CD14-positive monocyte (primary cell): ENCODE measurements around the gene PHLPP1. TPM values are rescaled to one million over a fixed set of nuclear protein-coding genes. Genes with fewer than 3 reads are reported as not detected.

Experiments
- DNase-seq, 3 donors: peaks; one replicate each; pipeline ENCODE4 v3.0.0-alpha.2; 2011 to 2022
- H2AFZ ChIP-seq: 2 replicates; pipeline ENCODE4 v1.6.0; 2012; ENCODE audit warnings: mild to moderate bottlenecking, low read depth, low read length, inconsistent platforms; ENCODE audit not compliant: insufficient read depth, poor library complexity, severe bottlenecking
- H3K27ac ChIP-seq, 2 donors: 1 replicate in 1 of 2; 2 replicates in 1 of 2; pipeline ENCODE4 v1.5.1; 2012 to 2013; ENCODE audit warnings: low read length in 2 of 2, control low read depth in 1 of 2, inconsistent platforms in 1 of 2, low read depth in 1 of 2, mild to moderate bottlenecking in 1 of 2
- H3K27me3 ChIP-seq, 2 donors: one replicate each; pipeline versions ENCODE4 v1.6.0 to v1.6.1; 2011 to 2013; ENCODE audit warnings: low read length in 2 of 2; ENCODE audit not compliant: control insufficient read depth in 2 of 2, insufficient read depth in 2 of 2
- H3K36me3 ChIP-seq, 2 donors: replicated peaks in 1 of 2; 1 replicate in 1 of 2; 2 replicates in 1 of 2; pipeline versions ENCODE4 v1.5.1 to v1.6.1; 2012 to 2013; ENCODE audit warnings: low read length in 2 of 2, control low read depth in 1 of 2, inconsistent platforms in 1 of 2, mild to moderate bottlenecking in 1 of 2; ENCODE audit not compliant: insufficient read depth in 2 of 2, control insufficient read depth in 1 of 2
- H3K4me1 ChIP-seq, 2 donors: 1 replicate in 1 of 2; 2 replicates in 1 of 2; pipeline versions ENCODE4 v1.5.1 to v1.6.1; 2012 to 2013; ENCODE audit warnings: low read length in 2 of 2, control low read depth in 1 of 2, inconsistent platforms in 1 of 2, mild to moderate bottlenecking in 1 of 2, moderate library complexity in 1 of 2; ENCODE audit not compliant: insufficient read depth in 2 of 2, control insufficient read depth in 1 of 2
- H3K4me2 ChIP-seq: replicated peaks from 2 replicates; pipeline ENCODE3; 2012; ENCODE audit warnings: low read length, moderate library complexity, mild to moderate bottlenecking; ENCODE audit not compliant: poor library complexity, severe bottlenecking; ENCODE audit errors: extremely low read depth
- H3K4me3 ChIP-seq, 3 experiments: fragments of 200-600 bp in 1 of 3; sonication (generic) in 1 of 3; replicated peaks in 1 of 3; 1 replicate in 2 of 3; 2 replicates in 1 of 3; pipeline ENCODE4 v1.5.1; 2011 to 2013; ENCODE audit warnings: low read length in 3 of 3, mild to moderate bottlenecking in 3 of 3, control low read depth in 2 of 3, low read depth in 2 of 3, inconsistent platforms in 1 of 3, moderate library complexity in 1 of 3
- H3K79me2 ChIP-seq: 2 replicates; pipeline ENCODE4 v1.6.0; 2012; ENCODE audit warnings: mild to moderate bottlenecking, control low read depth, inconsistent platforms, low read length, moderate library complexity; ENCODE audit not compliant: insufficient read depth
- H3K9ac ChIP-seq: 2 replicates; pipeline ENCODE4 v1.6.0; 2017; ENCODE audit warnings: low read length, mild to moderate bottlenecking; ENCODE audit not compliant: insufficient read depth, poor library complexity, severe bottlenecking
- H3K9me3 ChIP-seq, 2 donors: replicated peaks in 1 of 2; 1 replicate in 1 of 2; 2 replicates in 1 of 2; pipeline versions ENCODE4 v1.5.1 to v1.6.1; 2012 to 2013; ENCODE audit warnings: low read length in 2 of 2, control low read depth in 1 of 2; ENCODE audit not compliant: control insufficient read depth in 1 of 2, insufficient read depth in 1 of 2
- H4K20me1 ChIP-seq: 2 replicates; pipeline ENCODE4 v1.6.0; 2012; ENCODE audit warnings: mild to moderate bottlenecking, low read length, control low read depth, moderate library complexity; ENCODE audit not compliant: insufficient read depth
- H3K27ac Mint-ChIP-seq, 7 donors: one replicate each; pipeline ENCODE4 v1.8.0; 2020; ENCODE audit warnings: mild to moderate bottlenecking in 7 of 7, mixed read lengths in 7 of 7, moderate library complexity in 6 of 7, inconsistent platforms in 2 of 7
- H3K27me3 Mint-ChIP-seq, 3 donors: one replicate each; pipeline ENCODE4 v1.8.0; 2021 to 2022; ENCODE audit warnings: low read depth in 3 of 3, mild to moderate bottlenecking in 3 of 3, mixed read lengths in 3 of 3, moderate library complexity in 3 of 3, inconsistent platforms in 1 of 3
- H3K36me3 Mint-ChIP-seq, 2 donors: one replicate each; pipeline ENCODE4 v1.8.0; 2020; ENCODE audit warnings: mixed read lengths in 2 of 2, inconsistent platforms in 1 of 2, mild to moderate bottlenecking in 1 of 2
- H3K4me1 Mint-ChIP-seq: one replicate; pipeline ENCODE4 v1.8.0; 2020; ENCODE audit warnings: mild to moderate bottlenecking, mixed read lengths
- H3K4me3 Mint-ChIP-seq, 2 donors: one replicate each; pipeline ENCODE4 v1.8.0; 2020; ENCODE audit warnings: mild to moderate bottlenecking in 2 of 2, mixed read lengths in 2 of 2, moderate library complexity in 1 of 2
- H3K9me3 Mint-ChIP-seq, 7 donors: one replicate each; pipeline ENCODE4 v1.8.0; 2020 to 2022; ENCODE audit warnings: mixed read lengths in 7 of 7, mild to moderate bottlenecking in 6 of 7, moderate library complexity in 6 of 7, inconsistent platforms in 2 of 7
- WGBS: methylation state at CpG from one replicate; pipeline ENCODE4 v1.1.5; 2013; ENCODE audit warnings: missing lambda C conversion rate; ENCODE audit not compliant: insufficient coverage; 5-methylcytosine and 5-hydroxymethylcytosine counted together
- intact Hi-C, 2 donors: fragments of 100-400 bp; cut with micrococcal nuclease; formaldehyde crosslinking; loops; one replicate each; pipeline versions ENCODE4 v1.15.0 to v1.15.1; 2023
- polyA plus RNA-seq, 3 donors: library from polyadenylated mRNA; depleted of rRNA in 1 of 3; unstranded in 2 of 3; stranded (reverse) in 1 of 3; fragments of 300-500 nt in 2 of 3; fragments of >200 nt in 1 of 3; fragmentation: Illumina TruSeq in 2 of 3; gene quantifications; 1 replicate in 2 of 3; 2 replicates in 1 of 3; pipeline ENCODE4 v1.2.3, GENCODE V29; 2012 to 2021
- TF ChIP-seq, protein P1 (sequence below): fragments of 200-600 bp; IDR thresholded peaks from one replicate; pipeline ENCODE4 v1.8.0; 2022; ENCODE audit warnings: antibody characterized with exemption, mild to moderate bottlenecking

Gene PHLPP1
- polyA plus RNA-seq, 3 donors: 0.04 to 2.0 (median 0.55) TPM

DNA sequence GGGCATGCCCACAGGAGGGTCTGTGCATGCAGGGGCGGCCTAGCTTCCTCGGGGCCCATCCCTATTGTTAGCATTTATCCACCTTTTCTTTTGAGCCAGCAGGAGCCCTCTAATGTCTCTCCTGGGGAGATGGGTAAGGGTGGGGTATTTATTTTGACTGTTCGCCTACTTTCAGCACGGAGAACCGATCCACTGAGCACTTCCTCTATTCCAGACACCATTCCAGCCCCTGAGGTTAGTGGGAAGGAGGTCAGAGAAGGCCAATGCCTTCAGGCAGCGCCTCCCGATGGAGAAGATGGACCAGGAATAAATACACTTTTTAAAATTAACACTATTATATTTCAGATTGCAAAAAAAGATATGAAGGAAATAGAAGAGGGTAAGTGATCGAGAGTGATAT, 276.0 kb downstream of the PHLPP1 start:
- TF ChIP-seq, protein P1, sequence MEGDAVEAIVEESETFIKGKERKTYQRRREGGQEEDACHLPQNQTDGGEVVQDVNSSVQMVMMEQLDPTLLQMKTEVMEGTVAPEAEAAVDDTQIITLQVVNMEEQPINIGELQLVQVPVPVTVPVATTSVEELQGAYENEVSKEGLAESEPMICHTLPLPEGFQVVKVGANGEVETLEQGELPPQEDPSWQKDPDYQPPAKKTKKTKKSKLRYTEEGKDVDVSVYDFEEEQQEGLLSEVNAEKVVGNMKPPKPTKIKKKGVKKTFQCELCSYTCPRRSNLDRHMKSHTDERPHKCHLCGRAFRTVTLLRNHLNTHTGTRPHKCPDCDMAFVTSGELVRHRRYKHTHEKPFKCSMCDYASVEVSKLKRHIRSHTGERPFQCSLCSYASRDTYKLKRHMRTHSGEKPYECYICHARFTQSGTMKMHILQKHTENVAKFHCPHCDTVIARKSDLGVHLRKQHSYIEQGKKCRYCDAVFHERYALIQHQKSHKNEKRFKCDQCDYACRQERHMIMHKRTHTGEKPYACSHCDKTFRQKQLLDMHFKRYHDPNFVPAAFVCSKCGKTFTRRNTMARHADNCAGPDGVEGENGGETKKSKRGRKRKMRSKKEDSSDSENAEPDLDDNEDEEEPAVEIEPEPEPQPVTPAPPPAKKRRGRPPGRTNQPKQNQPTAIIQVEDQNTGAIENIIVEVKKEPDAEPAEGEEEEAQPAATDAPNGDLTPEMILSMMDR: no peak
- H3K4me2 ChIP-seq: no peak overlapping the region
- H3K4me1 ChIP-seq: no peaks in the 10 kb centered on the region
- no peak overlapping the region for H3K27ac Mint-ChIP-seq
- H3K9me3 Mint-ChIP-seq: peaks cover 0 to 10% (median 2%) of the 10 kb centered on the region in 7 donors
- WGBS: 100% methylated on average over 1 of the region's 8 CpGs
- H3K9ac ChIP-seq: no peak overlapping the region
- no peaks in the 10 kb centered on the region for H3K27me3 ChIP-seq
- no peaks in the 10 kb centered on the region for H3K79me2 ChIP-seq
- H3K27me3 Mint-ChIP-seq: peaks cover 3 to 7% (median 5%) of the 10 kb centered on the region in 3 donors
- H3K4me3 Mint-ChIP-seq: no peak overlapping the region
- no peak overlapping the region for H3K4me3 ChIP-seq
- intact Hi-C loops: no loop called here
- no peak overlapping the region for H3K27ac ChIP-seq
- no peak for DNase-seq
- H4K20me1 ChIP-seq: no peaks in the 10 kb centered on the region
- no peak overlapping the region for H2AFZ ChIP-seq
- H3K36me3 Mint-ChIP-seq: no peaks in the 10 kb centered on the region
- H3K4me1 Mint-ChIP-seq: no peaks in the 10 kb centered on the region
- H3K9me3 ChIP-seq: no peaks in the 10 kb centered on the region
- no peaks in the 10 kb centered on the region for H3K36me3 ChIP-seq

DNA sequence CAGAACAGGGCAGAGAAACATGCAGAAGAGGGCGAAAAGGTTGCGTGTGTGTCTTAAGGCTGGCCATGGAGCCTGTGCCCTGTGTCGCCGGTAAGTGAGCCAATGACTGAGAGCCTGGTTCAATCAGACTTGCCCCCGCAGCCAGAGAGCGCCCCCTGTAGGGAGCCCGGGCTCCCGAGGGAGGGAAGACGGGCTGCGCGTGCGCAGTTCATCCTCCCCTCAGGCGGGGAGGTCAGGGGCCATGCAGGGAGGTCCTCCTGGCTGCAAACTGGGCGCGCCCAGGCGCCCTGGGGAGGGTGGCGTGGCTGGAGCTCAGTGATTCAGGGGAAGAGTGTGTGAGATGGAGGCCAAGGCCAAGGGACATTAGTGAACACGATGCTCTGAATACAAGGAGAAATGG, 276.6 kb downstream of the PHLPP1 start:
- H3K9me3 ChIP-seq: no peaks in the 10 kb centered on the region
- intact Hi-C loops: no loop called here
- H4K20me1 ChIP-seq: no peaks in the 10 kb centered on the region
- peaks cover 0 to 10% (median 2%) of the 10 kb centered on the region in 7 donors for H3K9me3 Mint-ChIP-seq
- no peaks in the 10 kb centered on the region for H3K27me3 ChIP-seq
- H2AFZ ChIP-seq: no peak overlapping the region
- no peak overlapping the region for H3K4me3 Mint-ChIP-seq
- WGBS: 99% methylated on average over 9 of the region's 18 CpGs
- TF ChIP-seq, protein P1: no peak
- H3K27ac Mint-ChIP-seq: no peak overlapping the region
- H3K4me1 Mint-ChIP-seq: no peaks in the 10 kb centered on the region
- no peaks in the 10 kb centered on the region for H3K79me2 ChIP-seq
- H3K27me3 Mint-ChIP-seq: peaks cover 3 to 7% (median 5%) of the 10 kb centered on the region in 3 donors
- no peak overlapping the region for H3K4me3 ChIP-seq
- no peaks in the 10 kb centered on the region for H3K36me3 ChIP-seq
- H3K27ac ChIP-seq: no peak overlapping the region
- H3K36me3 Mint-ChIP-seq: no peaks in the 10 kb centered on the region
- H3K9ac ChIP-seq: no peak overlapping the region
- H3K4me1 ChIP-seq: no peaks in the 10 kb centered on the region
- no peak overlapping the region for H3K4me2 ChIP-seq
- no peak for DNase-seq
